Measurements from ENCODE around the gene OR51M1.
"Not testable (repeated sequence)": the region's sequence is repeated elsewhere in the genome, so short reads cannot be mapped to it uniquely, and the experiment has no call there.

Gene OR51M1

GRCh38 chr11:5383576-5383975 is at the start of gene OR51M1:
Gene OR51M1, plus strand, starts transcription at chr11:5383812. Its CDS starts 5,587 bp downstream, at chr11:5389399.
- DNase-seq (ENCODE audit: low read depth, low spot score) = no peak

GRCh38 chr11:5335170-5335569 is 48.4 kb upstream of the OR51M1 start:
- no peak for DNase-seq (ENCODE audit: low read depth, low spot score)

- DNase-seq (ENCODE audit: low read depth, low spot score) = no peak
Measured at GRCh38 chr11:5336331-5336730, 47.3 kb upstream of the OR51M1 start.

GRCh38 chr11:5337253-5337652 is 46.4 kb upstream of the OR51M1 start:
- DNase-seq (ENCODE audit: low read depth, low spot score) = not testable (repeated sequence)

- no peak for DNase-seq (ENCODE audit: low read depth, low spot score)
Measured at GRCh38 chr11:5339771-5340322, 43.8 kb upstream of the OR51M1 start.

- no peak for DNase-seq (ENCODE audit: low read depth, low spot score)
Measured at GRCh38 chr11:5343474-5344335, 39.9 kb upstream of the OR51M1 start, which contains the start of gene OR51B5. Gene OR51B5, minus strand, starts transcription at chr11:5343524. Its CDS starts 0 bp downstream, at chr11:5343524.

GRCh38 chr11:5345831-5346230 is 37.8 kb upstream of the OR51M1 start:
- DNase-seq (ENCODE audit: low read depth, low spot score) = no peak

- no peak for DNase-seq (ENCODE audit: low read depth, low spot score)
Measured at GRCh38 chr11:5348551-5349194, 34.9 kb upstream of the OR51M1 start.

GRCh38 chr11:5349550-5349949 is 34.1 kb upstream of the OR51M1 start:
- no peak for DNase-seq (ENCODE audit: low read depth, low spot score)

GRCh38 chr11:5351208-5351607 is 32.4 kb upstream of the OR51M1 start, which contains the start of gene OR51B6:
Gene OR51B6, plus strand, starts transcription at chr11:5351508. Its CDS starts 0 bp downstream, at chr11:5351508.
- no peak for DNase-seq (ENCODE audit: low read depth, low spot score)

- DNase-seq (ENCODE audit: low read depth, low spot score) = not testable (repeated sequence)
Measured at GRCh38 chr11:5356031-5356430, 27.6 kb upstream of the OR51M1 start.

- DNase-seq (ENCODE audit: low read depth, low spot score) = no peak
Measured at GRCh38 chr11:5362017-5362625, 21.5 kb upstream of the OR51M1 start.

- no peak for DNase-seq (ENCODE audit: low read depth, low spot score)
Measured at GRCh38 chr11:5363679-5364078, 19.9 kb upstream of the OR51M1 start.

- DNase-seq (ENCODE audit: low read depth, low spot score) = peak; percentile 36
Measured at GRCh38 chr11:5364214-5364613, 19.4 kb upstream of the OR51M1 start.

- DNase-seq (ENCODE audit: low read depth, low spot score) = not testable (repeated sequence)
Measured at GRCh38 chr11:5366365-5366764, 17.2 kb upstream of the OR51M1 start.

- peak; percentile 13 for DNase-seq (ENCODE audit: low read depth, low spot score)
Measured at GRCh38 chr11:5366856-5367255, 16.8 kb upstream of the OR51M1 start.

- DNase-seq (ENCODE audit: low read depth, low spot score) = peak; percentile 49
Measured at GRCh38 chr11:5367448-5368074, 16.1 kb upstream of the OR51M1 start.

- no peak for DNase-seq (ENCODE audit: low read depth, low spot score)
Measured at GRCh38 chr11:5368502-5369043, 15.0 kb upstream of the OR51M1 start.

- peak; percentile 9 for DNase-seq (ENCODE audit: low read depth, low spot score)
Measured at GRCh38 chr11:5369789-5370188, 13.8 kb upstream of the OR51M1 start.

GRCh38 chr11:5380740-5381342 is 2.8 kb upstream of the OR51M1 start:
- peak; percentile 75 for DNase-seq (ENCODE audit: low read depth, low spot score)

GRCh38 chr11:5384335-5384734 is 723 bp downstream of the OR51M1 start:
- DNase-seq (ENCODE audit: low read depth, low spot score) = no peak

Data from astrocyte of the hippocampus (primary cell).